Kidney (tissue), 14 donors: ENCODE results near the gene NIPAL4. TPM values are rescaled to one million over a fixed set of nuclear protein-coding genes. Genes with fewer than 3 reads are reported as not detected.

Experiments used
- DNase-seq, 5 donors: peaks; one replicate each; pipeline ENCODE4 v3.0.0-alpha.2; 2013 to 2020
- FAIRE-seq: peaks from 2 replicates; lab custom pipeline; 2012; peaks lifted over from hg19 to GRCh38; lab: Jason Lieb, UNC
- H3K27ac ChIP-seq, 2 donors: one replicate each; pipeline ENCODE4 v1.7.0; 2013; ENCODE audit warnings: low read depth in 2 of 2, low read length in 2 of 2, inconsistent platforms in 1 of 2
- H3K27me3 ChIP-seq: one replicate; pipeline ENCODE4 v1.7.1; 2013; ENCODE audit warnings: low read length, inconsistent platforms; ENCODE audit not compliant: control insufficient read depth, insufficient read depth
- H3K36me3 ChIP-seq, 3 donors: one replicate each; pipeline versions ENCODE4 v1.7.0 to v1.7.1; 2013; ENCODE audit warnings: low read length in 3 of 3, control low read depth in 1 of 3, inconsistent platforms in 1 of 3; ENCODE audit not compliant: insufficient read depth in 3 of 3, control insufficient read depth in 2 of 3
- H3K4me1 ChIP-seq, 3 donors: one replicate each; pipeline versions ENCODE4 v1.7.0 to v1.7.1; 2013; ENCODE audit warnings: low read length in 3 of 3, inconsistent platforms in 1 of 3, low read depth in 1 of 3; ENCODE audit not compliant: control insufficient read depth in 2 of 3, insufficient read depth in 2 of 3
- H3K4me3 ChIP-seq, 3 donors: one replicate each; pipeline versions ENCODE4 v1.7.0 to v1.8.1; 2013; ENCODE audit warnings: low read length in 3 of 3, control low read depth in 1 of 3, inconsistent platforms in 1 of 3
- H3K9ac ChIP-seq, 3 donors: one replicate each; pipeline versions ENCODE4 v1.7.0 to v1.7.1; 2013; ENCODE audit warnings: low read length in 3 of 3, control low read depth in 1 of 3, inconsistent platforms in 1 of 3
- H3K9me3 ChIP-seq, 3 donors: one replicate each; pipeline versions ENCODE4 v1.7.0 to v1.7.1; 2013; ENCODE audit warnings: low read length in 3 of 3, control low read depth in 1 of 3, inconsistent platforms in 1 of 3; ENCODE audit not compliant: control insufficient read depth in 2 of 3, insufficient read depth in 1 of 3
- intact Hi-C: fragments of 100-400 bp; cut with DNase I; formaldehyde crosslinking; loops from one replicate; pipeline ENCODE4 v1.11.1; 2022
- polyA plus RNA-seq: library from polyadenylated mRNA; stranded (reverse); fragments of 350-450 nt; fragmentation: Illumina TruSeq; extraction: RNeasy Lipid Tissue Mini Kit (QIAGEN cat#74804); gene quantifications from one replicate; pipeline ENCODE4 v1.2.3, GENCODE V29; 2014; ENCODE audit warnings: low read depth, low replicate concordance; ENCODE audit not compliant: insufficient read depth
- total RNA-seq: library from RNA; stranded (reverse); fragmentation: NEBNext Ultra II Directional; extraction: Animal tissue kit (Norgen Biotek cat#: 25700); gene quantifications from one replicate; pipeline ENCODE4 v1.2.1, GENCODE V29; 2021
- TF ChIP-seq, protein P1 (sequence below): IDR thresholded peaks from 3 replicates; pipeline ENCODE4 v1.5.1; 2012; ENCODE audit warnings: mild to moderate bottlenecking, moderate library complexity, borderline replicate concordance; ENCODE audit not compliant: insufficient read depth; ENCODE audit errors: extremely low read depth
- donor health status: control.
- donor health status: control.
- donor health status: control.
- donor health status: control.
- donor health status: control.
- donor health status: DM: yes; HTN: yes; CAD: no.
- donor health status: Normal renal cell carcinoma (clear cell type).

Gene NIPAL4
- total and polyA plus RNA-seq, 2 donors from 2014 or later = not detected

- H3K9ac ChIP-seq = no peak overlapping the region
- no peak overlapping the region for H3K4me3 ChIP-seq
- no peaks in the 10 kb centered on the region for H3K27me3 ChIP-seq
- no peaks in the 10 kb centered on the region for H3K36me3 ChIP-seq
- TF ChIP-seq, protein P1, sequence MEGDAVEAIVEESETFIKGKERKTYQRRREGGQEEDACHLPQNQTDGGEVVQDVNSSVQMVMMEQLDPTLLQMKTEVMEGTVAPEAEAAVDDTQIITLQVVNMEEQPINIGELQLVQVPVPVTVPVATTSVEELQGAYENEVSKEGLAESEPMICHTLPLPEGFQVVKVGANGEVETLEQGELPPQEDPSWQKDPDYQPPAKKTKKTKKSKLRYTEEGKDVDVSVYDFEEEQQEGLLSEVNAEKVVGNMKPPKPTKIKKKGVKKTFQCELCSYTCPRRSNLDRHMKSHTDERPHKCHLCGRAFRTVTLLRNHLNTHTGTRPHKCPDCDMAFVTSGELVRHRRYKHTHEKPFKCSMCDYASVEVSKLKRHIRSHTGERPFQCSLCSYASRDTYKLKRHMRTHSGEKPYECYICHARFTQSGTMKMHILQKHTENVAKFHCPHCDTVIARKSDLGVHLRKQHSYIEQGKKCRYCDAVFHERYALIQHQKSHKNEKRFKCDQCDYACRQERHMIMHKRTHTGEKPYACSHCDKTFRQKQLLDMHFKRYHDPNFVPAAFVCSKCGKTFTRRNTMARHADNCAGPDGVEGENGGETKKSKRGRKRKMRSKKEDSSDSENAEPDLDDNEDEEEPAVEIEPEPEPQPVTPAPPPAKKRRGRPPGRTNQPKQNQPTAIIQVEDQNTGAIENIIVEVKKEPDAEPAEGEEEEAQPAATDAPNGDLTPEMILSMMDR = no peak
- H3K4me1 ChIP-seq = peaks cover 0 to 6% (median 4%) of the 10 kb centered on the region in 3 donors
- intact Hi-C loops = no loop called here
- H3K27ac ChIP-seq = no peak overlapping the region
- no peaks in the 10 kb centered on the region for H3K9me3 ChIP-seq
- FAIRE-seq = no peak
- no peak for DNase-seq
These were observed 44.0 kb downstream of the NIPAL4 start for GRCh38 chr5:157504053-157504452.

DNA sequence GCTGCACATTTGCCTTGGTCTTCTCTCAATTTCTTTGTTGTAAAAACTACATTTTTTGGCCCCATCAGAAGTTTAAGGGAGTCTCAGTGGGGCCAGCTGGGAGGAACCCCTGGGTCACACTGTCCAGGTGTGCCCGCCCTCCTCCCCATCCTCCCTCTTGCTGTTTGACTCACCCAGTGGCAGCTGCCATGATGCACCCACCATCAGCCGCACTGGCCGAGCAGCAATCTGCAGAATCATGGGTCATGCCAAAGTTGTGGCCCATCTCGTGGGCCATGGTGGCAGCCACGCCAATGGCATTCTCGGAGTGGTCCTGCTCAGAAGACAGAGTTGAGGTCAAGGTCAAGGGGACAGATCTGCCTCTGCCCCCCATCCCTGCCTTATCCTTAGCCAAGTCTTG is 45.5 kb downstream of the NIPAL4 start:
- Histone ChIP-seq H3K4me3 (no peak overlapping the region), H3K27ac (no peak overlapping the region), H3K4me1 (peaks cover 0 to 6% (median 4%) of the 10 kb centered on the region in 3 donors), H3K36me3 (no peaks in the 10 kb centered on the region), H3K27me3 (no peaks in the 10 kb centered on the region), H3K9me3 (no peaks in the 10 kb centered on the region), H3K9ac (no peak overlapping the region)
- DNase-seq (no peak), FAIRE-seq (no peak)
- TF ChIP-seq, protein P1 = no peak
- intact Hi-C loops = no loop called here

DNA sequence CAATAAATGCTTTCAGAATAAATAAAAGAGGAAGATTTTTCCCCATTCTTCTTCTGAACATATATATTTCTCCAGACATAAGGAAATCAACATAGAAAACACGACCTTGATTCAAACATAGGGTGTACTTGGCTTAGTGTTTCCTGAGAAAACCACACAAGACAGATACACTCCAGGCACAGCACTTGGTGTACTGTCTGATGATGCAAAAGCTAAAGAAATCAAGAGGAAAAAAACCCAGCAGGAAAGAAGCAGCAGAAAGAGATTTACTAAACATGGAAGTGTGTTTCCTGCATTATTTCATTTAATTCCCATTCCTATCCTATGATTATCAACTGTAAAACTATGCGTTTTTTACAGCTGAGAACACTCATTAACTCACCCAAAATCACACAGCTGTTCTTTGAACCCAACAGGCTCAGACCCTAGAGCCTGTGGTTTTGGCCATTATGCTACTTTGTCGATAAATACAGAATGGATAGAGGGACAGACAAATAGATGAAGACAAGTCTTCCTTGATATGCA is 46.1 kb downstream of the NIPAL4 start:
- Histone ChIP-seq H3K4me1 (peaks cover 0 to 6% (median 4%) of the 10 kb centered on the region in 3 donors), H3K9ac (no peak overlapping the region), H3K27me3 (no peaks in the 10 kb centered on the region), H3K4me3 (no peak overlapping the region), H3K36me3 (no peaks in the 10 kb centered on the region), H3K27ac (no peak overlapping the region), H3K9me3 (no peaks in the 10 kb centered on the region)
- FAIRE-seq (no peak), DNase-seq (peak in 1 of 5 donors; percentile 36)
- TF ChIP-seq, protein P1 = no peak
- intact Hi-C loops = no loop called here
